GM23248 (cell line): Measurements from ENCODE around the gene PLCB3.

Experiments used
- EZH2 ChIP-seq: fragments of 200-600 bp; sonication (generic); IDR thresholded peaks from 2 replicates; pipeline ENCODE4 v1.6.1; 2018; ENCODE audit warnings: antibody characterized with exemption, mild to moderate bottlenecking; ENCODE audit not compliant: insufficient read depth, poor library complexity, severe bottlenecking
- EZH2phosphoT487 ChIP-seq: fragments of 200-600 bp; sonication (generic); IDR thresholded peaks from 2 replicates; pipeline ENCODE4 v1.6.1; 2018; ENCODE audit warnings: antibody characterized with exemption, moderate library complexity, mild to moderate bottlenecking, low read depth; ENCODE audit not compliant: insufficient read depth

- no peak for TF ChIP-seq EZH2phosphoT487
- no peak for TF ChIP-seq EZH2
Measured at GRCh38 chr11:64299847-64300648, 48.7 kb downstream of the PLCB3 start, which contains the start of gene CATSPERZ.
